Muscle of arm (tissue), 12 donors: ENCODE results near the gene PLAAT3. TPM values are rescaled to one million over a fixed set of nuclear protein-coding genes. Genes with fewer than 3 reads are reported as not detected.
"Not testable (repeated sequence)": the region's sequence is repeated elsewhere in the genome, so short reads cannot be mapped to it uniquely, and the experiment has no call there.

Experiments
- DNase-seq: peaks from one replicate; pipeline ENCODE4 v3.0.0-alpha.2; 2013
- polyA plus RNA-seq, 12 donors: library from polyadenylated mRNA; unstranded; fragments of 120-200 nt; gene quantifications; one replicate each; pipeline ENCODE4 v1.2.1, GENCODE V29; 2013; ENCODE audit not compliant: insufficient read length in 12 of 12

The PLAAT3 gene
- polyA plus RNA-seq, 12 donors = 17.4 to 50.0 (median 38.2) TPM; not detected in 1

- peak; percentile 72 for DNase-seq
Observed at GRCh38 chr11:63573881-63574855, 40.1 kb downstream of the PLAAT3 start.

DNA sequence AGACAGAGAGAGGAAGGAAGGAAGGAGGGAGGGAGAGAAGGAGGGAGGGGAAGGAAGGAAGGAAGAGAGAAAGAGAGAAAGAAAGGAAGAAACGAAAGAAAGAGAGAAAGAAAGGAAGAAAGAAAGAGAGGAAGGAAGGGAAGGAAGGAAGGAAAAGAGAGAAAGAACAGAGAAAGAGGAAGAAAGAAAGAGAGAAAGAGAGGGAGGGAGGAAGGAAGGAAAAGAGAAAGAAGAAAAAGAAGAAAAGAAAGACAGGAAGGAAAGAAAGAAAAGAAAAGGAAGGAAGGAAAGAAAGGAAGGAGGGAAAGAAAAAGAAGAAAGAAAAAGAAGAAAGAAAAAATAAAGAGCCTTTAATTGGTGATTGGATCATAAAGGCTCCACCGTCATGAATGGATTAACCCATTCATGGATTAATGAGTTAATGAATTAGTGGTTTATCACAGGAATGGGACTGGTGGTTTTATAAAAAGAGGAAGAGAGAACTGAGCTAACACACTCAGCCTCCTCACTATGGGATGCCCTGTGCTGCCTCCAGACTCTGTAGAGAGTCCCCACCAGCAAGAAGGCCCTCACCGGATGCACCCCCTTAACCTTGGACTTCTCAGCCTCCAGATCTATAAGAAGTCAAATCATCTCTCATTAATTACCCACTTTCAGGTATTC, 42.1 kb downstream of the PLAAT3 start:
- no peak for DNase-seq

GRCh38 chr11:63569570-63569969, 44.7 kb downstream of the PLAAT3 start:
- DNase-seq = no peak

GRCh38 chr11:63567044-63567840, 47.0 kb downstream of the PLAAT3 start:
- peak; percentile 38 for DNase-seq

DNA sequence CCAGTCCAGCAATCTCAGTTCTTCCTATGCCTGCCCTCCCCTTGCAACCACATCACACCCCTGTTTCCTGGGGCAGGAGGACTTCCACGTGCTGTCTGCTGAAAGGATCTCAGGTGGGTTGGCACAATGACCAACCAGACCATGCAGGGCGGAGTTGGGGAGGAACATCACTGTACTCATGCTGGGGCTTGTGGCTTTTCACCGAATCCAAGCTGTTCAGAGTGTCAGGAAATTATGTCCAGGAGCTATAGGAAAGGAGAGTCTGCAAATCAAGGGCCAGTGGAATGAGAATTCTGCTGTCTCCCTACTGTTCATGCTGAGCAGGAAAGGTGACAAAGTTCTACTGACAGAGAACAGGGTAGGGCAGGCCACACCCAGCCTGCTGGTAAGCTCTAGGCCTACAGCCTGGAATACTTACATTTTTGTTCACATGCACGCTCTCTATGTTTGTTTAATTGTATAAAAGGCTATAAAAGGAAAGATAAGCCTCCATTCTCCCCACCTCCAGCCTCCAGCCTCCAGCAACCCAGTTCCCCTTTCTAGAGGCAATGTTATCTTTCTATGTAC, 49.4 kb downstream of the PLAAT3 start:
- no peak for DNase-seq

- DNase-seq = no peak
Observed at GRCh38 chr11:63564056-63564774, 50.0 kb downstream of the PLAAT3 start.

DNA sequence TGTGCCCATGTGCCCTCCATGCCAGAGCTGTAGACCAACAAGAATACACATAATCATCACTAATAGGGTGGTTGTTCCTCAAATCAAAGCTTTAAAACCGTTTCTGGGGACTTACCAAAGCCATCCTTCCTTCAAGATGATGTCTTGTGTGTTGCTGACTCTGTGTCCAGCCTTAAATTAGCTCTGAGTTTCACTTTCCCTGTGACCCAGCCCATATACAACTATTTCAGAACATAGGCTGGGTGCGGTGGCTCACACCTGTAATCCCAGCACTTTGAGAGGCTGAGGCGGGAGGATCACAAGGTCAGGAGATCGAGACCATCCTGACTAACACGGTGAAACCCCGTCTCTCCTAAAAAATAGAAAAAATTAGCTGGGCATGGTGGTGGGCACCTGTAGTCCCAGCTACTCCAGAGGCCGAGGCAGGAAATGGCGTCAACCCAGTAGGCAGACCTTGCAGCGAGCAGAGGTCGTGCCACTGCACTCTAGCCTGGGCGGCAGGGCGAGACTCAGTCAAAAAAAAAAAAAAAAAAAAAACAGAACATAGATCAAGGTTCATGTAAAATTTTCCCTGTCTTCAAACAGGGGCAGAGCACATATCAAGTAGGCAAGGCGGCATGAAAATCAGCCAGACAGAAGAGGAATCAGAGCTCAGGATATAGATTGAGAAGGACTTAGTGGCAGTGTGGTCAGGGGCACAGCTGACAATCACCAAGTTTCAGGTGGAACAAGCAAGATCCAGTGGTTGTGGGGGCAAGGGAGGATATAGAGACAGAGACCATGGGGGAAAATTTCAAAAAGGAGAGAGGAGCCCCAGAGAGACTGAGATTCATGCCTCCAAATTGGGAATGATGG, 50.8 kb downstream of the PLAAT3 start, which contains the start of gene PLAAT2:
TSS of gene PLAAT2 (minus strand) at position 179 of the 855 bp plus-strand sequence. CDS start at position 124, 55 bp downstream.
- no peak for DNase-seq

GRCh38 chr11:63560506-63561180, 53.6 kb downstream of the PLAAT3 start:
- DNase-seq = no peak

- no peak for DNase-seq
Observed at GRCh38 chr11:63558459-63559157, 55.6 kb downstream of the PLAAT3 start.

DNA sequence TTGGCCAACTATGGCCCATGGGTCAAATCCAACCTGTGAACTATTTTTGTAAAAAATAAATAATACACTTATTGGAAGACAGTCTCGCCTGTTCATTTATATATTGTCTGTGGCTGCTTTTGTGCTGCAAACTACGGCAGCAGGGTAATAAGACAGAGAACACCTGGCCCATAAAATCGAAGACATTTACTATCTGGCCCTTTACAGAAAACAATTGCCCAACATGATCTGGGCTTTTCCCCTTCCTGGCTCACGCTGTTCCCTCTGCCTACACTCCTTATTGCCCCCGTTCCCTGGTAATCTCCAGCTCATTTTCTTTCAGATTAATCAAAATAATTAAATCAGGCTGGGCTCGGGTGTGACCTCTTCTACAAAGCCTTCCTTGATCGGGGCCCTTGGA, 56.7 kb downstream of the PLAAT3 start:
- DNase-seq = no peak

- DNase-seq = no peak
Observed at GRCh38 chr11:63556404-63557013, 57.7 kb downstream of the PLAAT3 start.

- DNase-seq = no peak
Observed at GRCh38 chr11:63554877-63555223, 59.4 kb downstream of the PLAAT3 start.

DNA sequence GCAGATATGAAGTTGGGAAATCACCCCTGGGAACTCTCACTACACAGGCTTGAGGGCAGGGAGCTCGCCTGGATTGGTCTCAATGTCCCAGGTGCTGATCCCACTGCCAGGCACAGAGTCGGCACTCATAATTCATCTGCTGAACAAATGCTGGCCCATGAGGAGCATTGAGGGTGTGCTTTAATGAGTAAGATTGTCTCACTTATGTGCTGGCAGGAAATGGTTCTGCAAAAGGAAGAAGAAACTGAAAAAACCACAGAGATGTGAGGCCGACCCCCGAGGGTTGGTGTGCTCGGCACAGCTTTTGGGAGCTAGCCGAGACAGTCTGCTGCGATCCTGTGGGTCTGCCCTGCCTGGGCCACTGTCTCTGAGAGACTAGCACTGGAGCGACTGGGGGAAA, 60.5 kb downstream of the PLAAT3 start:
- no peak for DNase-seq

DNA sequence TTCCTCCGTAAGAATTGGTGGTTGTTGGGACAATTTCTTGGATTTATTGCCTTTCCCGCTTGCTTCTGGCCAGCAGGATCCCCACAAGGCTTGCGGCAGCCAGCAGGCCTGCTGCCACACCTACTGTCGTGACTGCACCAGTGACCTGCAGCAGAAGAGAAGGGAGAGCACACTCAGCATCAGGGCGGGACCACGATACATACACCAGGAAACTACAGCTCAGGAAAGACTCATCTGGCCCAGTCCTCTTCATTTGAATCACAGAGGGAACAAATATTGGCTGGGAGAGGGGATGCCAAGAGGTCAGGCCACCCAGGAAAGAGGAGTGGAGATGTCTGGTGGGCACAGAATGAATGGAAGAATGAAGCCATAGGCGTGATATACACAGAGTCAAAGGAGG, 61.3 kb downstream of the PLAAT3 start:
- no peak for DNase-seq

- DNase-seq = no peak
Observed at GRCh38 chr11:63551889-63552266, 62.4 kb downstream of the PLAAT3 start.

DNA sequence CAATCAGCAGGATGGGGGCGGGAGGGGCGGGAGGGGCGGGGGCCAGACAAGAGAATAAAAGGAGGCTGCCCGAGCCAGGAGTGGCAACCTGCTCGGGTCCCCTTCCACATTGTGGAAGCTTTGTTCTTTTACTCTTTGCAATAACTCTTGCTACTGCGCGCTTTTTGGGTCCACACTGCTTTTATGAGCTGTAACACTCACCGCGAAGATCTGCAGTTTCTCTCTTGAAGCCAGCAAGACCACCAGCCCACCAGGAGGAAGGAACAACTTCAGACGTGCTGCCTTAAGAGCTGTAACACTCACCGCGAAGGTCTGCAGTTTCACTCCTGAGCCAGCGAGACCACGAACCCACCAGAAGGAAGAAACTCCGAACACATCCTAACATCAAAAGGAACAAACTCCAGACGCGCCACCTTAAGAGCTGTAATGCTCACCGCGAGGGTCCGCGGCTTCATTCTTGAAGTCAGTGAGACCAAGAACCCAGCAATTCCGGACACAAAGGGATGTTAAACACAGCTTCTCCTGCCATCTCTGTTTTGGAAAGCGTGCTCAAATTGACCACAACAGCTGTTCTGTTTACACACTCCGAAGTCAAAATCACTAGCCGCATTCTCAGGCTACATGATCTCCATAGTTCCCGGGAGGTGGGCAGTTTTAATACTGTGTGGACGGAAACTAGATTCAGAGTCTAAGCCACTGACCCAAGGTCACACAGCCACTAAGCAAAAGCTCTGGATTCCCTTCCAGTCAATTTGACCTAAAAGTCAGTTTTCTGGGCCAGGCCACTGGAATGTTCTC, 62.9 kb downstream of the PLAAT3 start:
- no peak for DNase-seq

GRCh38 chr11:63550156-63550700, 64.0 kb downstream of the PLAAT3 start:
- DNase-seq = not testable (repeated sequence)
